NCI-H1092 treated with DMSO at 0.1 percent for 48 hours (cell line): ENCODE results near the gene UFD1.
"Not testable (repeated sequence)": the region's sequence is repeated elsewhere in the genome, so short reads cannot be mapped to it uniquely, and the experiment has no call there.

Experiments used
- DNase-seq: peaks from one replicate; lab custom pipeline; 2025; lab: John Stamatoyannopoulos, UW

UFD1 gene

DNA sequence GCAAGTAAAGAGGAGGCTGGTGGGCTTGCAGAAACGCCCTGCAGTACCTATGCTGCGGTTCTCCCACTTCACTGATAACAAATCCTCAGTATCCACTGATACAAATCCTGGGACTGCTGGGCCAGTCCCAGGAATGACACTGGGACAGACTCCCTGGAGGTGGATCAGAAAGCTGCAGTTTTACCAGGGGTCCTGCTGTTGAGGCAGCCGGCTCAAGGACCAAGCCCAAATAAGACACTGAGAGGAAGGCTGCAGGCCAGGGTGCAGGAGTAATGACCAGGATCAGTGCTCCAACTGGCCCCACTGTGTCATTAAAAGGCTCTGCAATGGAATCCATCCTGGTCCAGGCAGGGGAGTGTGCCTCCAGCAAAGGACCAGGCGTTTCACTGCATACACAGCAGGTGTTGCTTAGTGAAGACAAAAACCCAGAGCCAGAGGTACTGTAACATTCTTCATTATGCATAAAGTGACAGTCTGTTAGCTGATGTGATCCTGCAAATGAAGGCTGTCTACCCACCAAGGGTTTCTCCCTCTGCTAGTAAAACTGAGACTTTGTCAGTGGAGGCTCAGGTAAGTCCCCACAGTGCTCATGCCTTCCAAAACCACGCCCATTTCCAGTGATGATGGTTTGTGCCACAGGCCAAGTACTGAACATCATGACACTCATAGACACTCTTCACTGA is 30.1 kb downstream of the UFD1 start:
- no peak for DNase-seq

DNA sequence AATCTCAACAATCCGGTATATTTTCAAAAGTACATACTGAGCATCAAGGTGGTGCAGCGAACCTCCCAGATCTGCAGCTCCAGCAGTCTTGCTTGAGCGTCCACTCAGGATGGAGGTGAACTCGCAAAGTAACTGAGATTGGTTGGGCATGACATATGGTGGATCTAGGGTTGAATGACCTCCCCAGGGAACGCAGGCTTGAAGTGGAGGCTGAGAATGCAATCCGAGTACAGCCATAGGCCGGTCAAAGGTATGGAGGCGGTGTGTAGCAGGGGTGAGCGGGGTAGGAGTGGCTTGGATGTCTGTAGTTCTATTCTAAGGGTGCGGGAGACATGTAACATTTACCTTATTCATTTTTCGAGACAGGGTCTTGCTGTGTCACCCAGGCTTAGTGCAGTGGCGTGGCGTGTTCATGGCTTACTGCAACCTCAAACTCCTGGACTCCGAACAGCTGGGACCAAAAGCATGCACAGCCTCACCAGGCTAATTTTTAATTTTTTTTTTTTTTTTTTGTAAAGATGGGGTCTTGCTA is 30.9 kb downstream of the UFD1 start:
- DNase-seq = peak; percentile 88

DNA sequence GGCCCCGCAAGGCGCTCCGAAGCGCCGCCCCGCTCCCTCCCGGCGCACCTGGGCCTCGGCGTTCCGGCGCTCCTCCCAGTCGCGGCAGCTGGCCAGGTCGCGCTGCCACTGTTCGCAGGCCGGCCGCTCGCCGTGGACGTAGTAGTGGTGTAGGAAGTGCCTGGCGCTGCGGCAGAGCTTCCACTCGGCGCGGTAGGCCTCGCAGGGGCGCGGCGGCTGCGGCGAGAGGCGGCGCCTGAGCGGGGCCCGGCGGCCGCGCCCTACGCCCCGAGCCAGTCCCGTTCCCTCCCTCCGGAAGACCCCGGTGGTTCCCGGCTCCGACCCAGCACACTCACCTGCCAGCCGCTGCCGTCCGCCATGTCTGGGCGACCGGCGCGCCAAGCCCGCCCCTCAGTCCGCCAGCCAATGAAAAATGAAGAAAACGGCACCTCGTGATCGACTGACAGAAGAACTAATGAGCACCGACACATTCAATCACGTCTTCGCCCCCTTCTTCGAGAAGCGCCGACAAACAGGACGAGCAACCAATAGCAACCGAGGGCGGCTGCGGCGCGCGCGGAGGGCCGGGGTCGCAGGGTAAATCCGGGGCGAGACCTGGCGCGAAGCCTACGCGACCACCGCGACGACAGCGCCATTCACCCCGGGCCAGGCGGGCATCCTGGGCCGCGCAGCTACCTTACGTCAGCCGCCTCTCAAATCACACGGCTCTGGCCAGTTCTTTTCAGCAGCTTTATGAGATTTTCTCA is 31.5 kb downstream of the UFD1 start, which contains the start of gene C22orf39:
Gene C22orf39, minus strand, starts transcription at position 382 of the 746 bp plus-strand sequence. Its CDS starts 23 bp downstream, at position 359.
- peak; percentile 98 for DNase-seq

DNA sequence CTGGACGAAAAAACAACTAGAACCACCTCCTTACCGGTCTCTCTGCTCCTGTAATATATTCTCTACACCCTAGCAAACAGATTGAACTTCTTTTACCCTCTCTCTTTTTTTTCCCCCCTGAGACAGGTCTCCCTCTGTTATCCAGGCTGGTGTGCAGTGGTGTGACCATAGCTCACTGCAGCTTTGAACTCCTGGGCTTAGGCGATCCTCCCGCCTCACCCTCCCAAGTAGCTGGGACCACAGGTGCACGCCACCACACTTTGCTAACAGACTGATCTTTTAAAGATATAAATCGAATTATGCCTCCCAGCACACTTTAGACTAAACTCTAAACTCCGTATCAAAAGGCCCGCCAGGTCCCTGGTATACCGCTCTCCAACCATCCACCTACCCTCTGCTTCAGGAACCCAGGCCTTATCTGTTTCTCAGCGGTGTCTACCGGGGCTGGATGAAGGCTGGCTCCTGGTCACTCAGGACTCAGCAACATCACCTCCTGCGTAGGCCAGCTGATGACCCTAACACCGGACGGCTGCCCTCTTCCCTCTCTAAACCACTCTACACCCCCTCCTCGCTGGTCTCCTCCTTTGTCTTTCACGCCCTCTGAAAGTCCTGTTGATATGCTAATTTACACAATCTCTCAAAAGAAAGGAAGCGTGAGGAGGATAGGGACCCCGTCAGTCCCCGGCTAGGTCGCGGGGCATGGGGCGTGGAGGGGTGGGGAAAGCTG is 32.2 kb downstream of the UFD1 start:
- no peak for DNase-seq

DNA sequence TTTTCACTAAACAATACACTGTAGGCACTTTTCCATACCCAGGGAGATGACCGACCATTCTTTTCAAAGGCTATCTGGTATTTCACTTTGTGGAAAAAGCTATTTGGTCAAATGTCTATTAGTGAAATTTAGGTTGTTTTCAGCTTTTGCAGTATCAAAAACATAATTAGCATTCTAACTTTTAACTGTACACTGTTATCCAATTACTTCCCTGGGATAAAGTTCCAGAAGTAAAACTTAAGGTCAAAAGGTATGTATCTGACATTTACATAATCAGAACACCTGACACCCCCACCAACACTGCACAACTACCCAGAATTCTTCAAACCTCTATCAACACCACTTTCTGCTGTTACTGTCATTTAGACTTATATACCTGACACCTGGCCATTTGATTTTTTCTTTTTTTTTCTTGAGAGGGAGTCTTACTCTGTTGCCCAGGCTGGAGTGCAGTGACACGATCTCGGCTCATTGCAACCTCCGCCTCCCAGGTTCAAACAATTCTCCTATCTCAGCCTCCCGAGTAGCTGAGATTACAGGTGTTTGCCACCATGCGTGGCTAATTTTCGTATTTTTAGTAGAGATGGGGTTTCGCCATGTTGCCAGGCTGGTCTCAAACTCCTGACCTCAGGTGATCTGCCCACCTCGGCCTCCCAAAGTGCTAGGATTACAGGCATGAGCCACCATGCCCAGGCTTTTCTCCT is 33.6 kb downstream of the UFD1 start:
- DNase-seq = not testable (repeated sequence)

DNA sequence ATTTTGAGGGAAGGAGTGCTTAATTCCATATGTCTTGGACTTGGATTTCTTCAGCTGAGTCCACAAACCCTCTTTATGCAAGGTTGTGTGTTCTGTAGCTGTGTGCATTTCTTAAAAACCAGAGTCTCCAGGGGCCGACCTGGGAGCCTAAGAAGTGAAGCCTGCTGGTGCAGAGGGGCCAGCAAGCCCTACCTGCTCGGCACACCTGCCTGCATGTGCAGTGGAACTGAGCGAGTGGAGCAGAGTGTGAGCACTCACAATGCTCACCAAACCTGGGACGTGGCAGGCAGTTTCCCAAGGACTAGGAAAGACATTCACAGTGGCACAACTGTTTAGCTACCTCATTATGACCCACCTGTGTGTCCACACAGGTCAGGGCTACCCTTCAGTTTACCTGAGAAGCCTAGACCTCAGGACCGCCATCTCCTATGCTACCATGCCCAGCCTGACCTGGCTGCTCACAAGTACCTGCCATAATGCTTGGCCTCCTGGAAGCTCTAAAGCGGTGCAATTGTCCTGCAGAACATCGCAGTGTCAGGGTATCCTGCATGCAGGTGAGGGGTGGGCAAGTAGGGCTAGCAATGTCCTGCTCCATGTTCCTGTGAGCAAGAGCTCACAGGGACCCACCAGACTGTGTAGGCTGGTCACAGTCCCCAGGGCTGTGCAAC is 35.3 kb downstream of the UFD1 start:
- no peak for DNase-seq

DNA sequence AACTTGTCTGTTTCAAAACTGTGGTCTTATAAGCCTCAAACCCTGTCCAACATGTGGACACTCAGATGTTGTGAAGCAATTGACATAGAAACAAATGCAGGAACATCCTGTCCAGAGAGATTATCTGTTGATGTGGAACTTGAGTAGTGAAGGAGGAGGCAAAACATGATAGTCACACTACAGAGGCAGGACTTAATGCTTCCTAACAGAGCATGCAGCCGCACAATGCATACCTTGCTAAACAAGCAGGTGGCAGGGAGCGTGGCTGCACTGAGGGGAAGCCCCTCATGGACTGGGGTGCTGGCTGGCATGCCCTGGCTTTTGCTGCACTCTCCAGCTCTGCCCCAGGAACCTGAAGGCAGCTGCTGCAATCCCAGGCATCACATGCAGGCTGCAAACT is 36.8 kb downstream of the UFD1 start:
- DNase-seq = no peak

DNA sequence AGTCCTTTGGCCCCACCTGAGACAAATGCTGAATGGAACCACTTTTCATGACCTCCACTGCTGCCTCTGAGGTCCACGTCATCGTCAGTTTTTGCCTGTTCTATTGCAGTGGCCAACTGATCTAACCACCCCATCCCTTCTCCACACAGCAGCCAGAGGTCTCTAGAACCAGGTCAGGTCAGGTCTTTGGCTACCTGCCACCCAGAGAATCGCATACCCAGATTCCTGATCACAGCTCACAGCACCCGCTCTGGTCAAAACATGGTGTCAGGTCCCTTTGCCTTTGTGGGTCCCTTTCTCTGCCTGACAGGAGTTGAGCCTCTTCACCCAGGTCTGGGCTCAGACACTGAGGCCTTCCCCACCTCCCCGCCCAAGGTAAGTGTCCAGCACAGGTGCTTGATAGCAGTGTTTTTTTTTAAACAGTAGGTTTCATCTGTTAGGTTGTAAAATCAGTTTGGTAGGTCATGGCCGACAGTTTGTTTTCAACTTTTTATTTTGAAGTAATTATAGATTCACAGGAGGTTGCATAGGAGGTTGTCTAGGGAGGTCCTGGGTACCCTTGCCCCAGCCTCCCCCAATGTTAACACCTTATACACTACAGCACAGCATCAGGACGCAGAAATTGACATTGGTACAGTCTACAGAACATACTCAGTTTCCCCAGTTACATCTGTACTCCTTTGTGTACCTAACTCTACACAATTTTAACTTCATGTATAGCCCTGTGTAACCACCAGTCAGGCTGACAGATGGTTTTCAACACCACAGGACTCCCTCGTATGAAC is 38.4 kb downstream of the UFD1 start:
- DNase-seq = no peak

DNA sequence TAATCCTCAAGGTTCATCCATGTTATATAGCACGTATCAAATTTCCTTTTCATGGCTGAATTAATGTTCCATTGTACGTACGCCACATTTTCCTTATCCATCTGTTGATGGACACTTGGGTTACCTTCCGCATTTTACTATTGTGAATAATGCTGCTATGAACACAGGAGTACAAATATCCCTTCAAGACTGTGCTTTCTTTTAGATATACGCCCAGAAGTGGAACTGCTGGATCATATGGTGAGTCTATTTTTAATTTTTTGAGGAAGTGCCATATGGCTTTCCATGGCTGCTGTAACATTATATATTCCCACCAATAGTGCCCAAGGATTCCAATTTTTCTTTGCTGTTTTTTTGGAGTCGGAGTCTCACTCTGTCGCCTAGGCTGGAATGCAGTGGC is 40.7 kb downstream of the UFD1 start:
- DNase-seq = peak; percentile 26

DNA sequence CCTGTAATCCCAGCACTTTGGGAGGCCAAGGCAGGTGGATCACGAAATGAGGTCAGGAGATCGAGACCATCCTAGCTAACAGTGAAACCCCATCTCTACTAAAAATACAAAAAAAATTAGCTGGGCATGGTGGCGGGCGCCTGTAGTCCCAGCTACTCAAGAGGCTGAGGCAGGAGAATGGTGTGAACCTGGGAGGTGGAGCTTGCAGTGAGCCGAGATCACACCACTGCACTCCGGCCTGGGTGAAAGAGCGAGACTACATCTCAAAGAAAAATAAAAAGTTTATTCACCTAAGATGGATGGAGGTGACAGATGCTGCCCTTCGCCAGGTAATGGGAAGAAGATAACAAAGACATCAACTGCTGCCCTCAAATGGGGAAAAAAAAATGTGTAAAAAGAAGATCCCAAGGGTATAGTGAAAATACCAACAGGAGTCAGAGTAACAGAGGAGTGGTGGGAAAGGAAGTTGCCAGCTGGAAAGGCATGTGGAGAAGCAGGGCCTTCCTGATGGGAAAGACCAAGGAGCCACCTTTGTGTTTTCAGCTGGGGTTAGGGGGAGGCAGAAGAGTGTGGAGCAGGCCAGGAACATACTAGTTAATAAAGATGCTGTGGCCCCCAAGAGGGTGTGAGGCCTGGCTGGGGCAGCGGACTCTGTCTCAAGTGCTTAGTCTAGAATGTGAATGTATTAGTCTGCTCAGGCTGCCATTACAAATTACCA is 42.4 kb downstream of the UFD1 start:
- DNase-seq = not testable (repeated sequence)

DNA sequence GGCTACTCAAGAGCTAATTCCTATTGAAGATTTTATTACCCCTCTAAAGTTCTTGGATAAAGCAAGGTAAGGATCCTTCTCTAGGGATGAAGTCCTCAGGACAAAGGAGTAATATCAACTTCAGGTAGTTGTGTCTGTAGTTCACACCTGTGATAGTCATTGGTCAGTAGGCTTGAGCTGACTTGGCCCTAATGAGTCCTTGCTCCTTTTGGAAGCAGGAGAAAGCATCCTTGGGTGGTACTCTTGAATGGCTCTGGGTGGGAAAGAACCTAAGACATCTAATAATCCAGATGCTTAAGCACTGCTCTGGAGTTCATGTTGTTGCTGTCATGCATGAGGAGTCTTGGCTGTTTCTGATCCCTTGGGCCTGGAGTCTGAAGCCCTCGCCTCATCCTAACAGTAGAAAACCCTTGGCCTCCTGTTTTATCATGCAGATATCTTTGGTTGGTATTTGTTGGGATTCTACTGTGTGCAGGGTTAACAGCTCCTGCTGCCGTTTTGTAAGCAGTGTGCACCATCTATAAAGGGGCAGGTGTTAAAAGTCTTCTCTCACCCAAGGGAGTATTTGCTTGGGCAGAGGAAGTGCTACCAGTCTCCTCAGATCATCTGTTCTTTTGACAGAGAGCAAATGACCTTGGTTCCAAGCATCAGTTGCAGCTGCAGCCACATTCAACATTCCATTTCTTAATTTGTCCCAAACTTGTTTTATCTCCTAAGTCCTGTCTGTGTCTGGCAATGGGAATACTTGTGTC is 44.0 kb downstream of the UFD1 start:
- DNase-seq = no peak

DNA sequence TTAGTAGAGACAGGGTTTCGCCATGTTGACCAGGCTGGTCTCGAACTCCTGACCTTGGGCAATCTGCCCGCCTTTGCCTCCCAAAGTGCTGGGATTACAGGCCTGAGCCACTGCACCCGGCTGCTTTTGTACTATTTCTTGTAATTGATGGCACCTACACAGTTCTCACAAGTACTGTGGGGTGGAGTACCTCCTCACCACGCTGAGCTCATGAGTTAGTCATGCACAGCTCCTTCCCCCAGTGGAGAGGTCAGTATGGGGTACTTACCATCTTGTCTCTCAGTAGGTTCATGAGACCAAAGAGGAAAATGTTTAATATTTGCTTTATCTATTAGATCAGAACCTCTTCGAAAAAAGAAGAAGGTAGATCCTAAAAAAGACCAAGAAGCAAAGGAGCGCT is 44.6 kb downstream of the UFD1 start:
- no peak for DNase-seq

DNA sequence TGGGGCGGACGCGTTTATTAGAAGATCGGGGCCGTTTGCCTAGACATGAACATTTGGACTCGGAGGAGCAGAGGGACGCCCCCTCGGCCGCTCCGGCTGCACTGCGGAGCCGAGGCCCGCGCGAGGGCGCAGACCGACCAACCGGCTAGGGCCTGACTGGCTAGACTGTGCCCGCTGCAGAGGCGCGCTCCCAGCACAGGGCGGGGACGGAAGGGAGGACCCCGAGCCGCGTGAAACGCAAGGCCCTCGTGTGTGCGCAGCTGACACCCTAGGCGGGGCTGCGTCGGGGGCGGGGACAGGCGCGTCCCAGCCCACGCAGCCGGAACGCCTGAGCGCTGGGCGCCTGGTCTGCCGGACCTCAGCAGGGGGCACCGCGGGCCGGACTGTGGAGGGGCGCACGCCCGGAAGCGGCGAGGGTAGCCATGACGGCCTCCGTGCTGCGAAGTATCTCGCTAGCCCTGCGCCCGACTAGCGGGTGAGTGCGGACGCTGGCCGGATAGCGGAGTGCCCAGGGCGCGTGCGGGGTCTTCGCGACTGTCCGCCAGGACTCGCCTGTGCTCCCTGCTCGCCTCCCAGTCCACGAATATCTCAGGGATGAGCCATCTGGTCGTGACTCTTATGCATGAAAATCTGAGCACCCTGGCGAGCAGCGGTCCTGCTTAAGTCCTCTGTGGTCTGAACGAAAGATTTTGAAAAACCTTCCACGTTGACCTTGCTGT is 46.7 kb downstream of the UFD1 start, which contains the start of gene MRPL40:
Gene MRPL40, plus strand, starts transcription at position 413 of the 719 bp plus-strand sequence. Its CDS starts 10 bp downstream, at position 423.
- DNase-seq = peak; percentile 92

DNA sequence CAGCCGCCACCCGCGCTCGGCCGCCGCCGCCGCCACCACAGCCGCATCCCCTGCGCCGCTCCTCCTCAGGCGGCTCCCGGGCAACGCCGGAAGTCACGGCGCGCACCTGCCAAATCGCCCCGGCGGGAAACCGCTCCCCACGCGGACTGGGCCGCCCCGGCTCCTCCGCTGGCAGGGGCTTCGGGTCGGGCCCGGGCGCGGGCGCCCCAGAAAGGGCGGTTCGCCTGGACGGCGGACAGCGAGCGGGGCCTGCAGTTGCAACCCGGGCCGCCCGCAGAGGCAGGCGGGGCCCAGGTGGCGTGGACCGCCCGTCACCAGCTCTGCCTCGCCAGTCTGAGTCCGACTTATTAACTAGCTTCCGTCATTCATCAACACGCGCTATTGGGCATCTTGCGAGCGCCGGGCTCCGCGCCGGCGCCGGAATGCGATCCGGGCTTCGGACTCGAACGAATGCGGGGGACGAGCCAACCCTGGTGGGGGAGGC is 47.3 kb downstream of the UFD1 start, which contains the start of gene HIRA:
Gene HIRA, minus strand, starts transcription at position 85 of the 484 bp plus-strand sequence. CDS start 257 bp downstream, outside the sequence.
- DNase-seq = peak; percentile 86

DNA sequence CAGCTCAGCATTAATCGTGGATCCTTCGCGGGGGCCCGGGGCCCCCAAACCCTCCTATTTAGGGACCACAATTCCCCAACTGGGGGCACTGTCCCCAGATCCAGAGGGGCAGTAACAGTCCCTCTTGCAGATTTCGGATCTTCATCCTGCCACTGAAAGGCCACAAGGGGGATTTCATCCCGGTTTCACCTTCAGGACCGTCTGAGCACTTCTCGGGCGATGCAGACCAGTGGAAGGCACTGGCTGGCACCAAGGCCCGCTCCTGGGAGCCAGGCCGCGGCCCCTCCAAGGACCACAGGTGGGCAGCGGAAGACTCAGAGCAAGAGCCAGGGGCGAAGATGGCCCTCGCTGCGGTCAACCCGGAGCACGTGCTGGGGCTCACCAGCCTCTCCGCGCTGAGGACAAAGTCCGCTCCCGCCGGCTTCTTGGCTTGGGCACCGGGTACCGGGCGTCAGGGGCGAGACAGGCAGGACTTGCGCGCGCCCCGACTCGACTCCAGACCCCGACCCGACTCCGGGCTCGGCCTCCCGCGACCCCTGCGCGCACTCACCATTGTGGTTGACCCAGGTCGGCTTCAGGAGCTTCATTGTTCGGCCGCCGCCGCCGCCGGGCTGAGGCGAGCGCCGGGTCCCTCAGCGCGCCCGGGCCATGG is 48.0 kb downstream of the UFD1 start:
- DNase-seq = peak; percentile 33

DNA sequence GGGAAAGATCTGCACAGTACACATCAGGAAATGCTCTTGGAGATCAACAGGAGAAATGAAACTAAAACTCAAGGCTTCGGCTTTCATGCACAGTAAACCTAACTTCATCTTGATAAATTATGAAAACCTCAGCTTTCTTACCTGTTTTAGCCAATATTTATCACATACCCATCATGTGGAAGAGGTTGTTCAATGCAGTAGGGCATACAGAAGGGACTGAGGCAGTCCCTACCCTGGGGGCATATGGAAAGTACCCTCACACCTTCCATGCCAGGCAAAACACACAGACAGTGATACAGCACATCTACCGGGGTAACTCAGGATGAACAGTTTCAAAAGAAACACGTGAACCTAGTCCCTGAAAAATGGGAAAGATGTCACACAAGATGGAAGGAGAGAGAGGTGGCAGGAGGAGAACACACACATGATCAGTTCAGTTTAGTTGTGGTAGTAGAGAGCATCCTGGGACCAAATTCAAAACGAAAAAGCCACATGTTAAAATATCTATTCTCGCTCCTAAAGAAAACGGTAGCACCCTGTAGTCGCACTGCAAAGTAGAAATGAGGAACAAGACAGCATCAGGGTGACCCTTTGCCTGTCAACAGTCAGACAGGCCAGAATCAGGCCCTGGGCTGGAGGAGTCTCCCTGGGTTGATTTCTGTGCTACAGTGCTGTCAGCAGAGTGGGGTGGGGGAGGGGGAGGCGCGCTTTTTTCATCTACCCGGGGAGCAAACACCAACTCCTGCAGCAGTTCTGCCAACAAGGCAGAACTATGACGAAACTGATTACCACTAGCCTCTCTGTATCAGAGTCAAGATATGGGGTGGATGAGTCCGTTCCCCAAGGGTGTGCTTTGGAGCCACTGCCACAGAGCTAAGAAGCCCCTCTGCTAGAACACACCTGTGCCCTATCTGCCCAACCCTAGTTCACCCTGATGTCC is 48.8 kb downstream of the UFD1 start:
- no peak for DNase-seq

DNA sequence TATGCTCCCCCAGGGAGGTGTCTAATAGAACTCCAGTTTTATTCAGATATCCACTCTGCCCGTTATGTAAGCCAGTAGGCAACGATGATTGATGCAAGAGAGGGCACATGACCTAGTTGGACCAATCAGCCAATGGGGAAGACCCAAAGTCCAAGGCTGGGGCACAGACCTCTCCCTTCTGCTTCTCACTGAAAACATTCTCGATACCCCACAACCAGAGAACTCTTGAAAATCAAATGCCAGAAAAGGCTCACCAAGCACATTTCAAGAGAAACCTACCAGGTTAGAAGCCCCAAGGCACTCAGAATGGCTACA is 54.9 kb downstream of the UFD1 start:
- DNase-seq = no peak
